ENCODE measurements around the gene CPVL. TPM values are rescaled to one million over a fixed set of nuclear protein-coding genes. Genes with fewer than 3 reads are reported as not detected.

Gene CPVL
- polyA plus RNA-seq, 2 of the 4 experiments (the other 2 are of a cell fraction): 0.05 TPM; not detected in 1

- TF ChIP-seq, protein P1, sequence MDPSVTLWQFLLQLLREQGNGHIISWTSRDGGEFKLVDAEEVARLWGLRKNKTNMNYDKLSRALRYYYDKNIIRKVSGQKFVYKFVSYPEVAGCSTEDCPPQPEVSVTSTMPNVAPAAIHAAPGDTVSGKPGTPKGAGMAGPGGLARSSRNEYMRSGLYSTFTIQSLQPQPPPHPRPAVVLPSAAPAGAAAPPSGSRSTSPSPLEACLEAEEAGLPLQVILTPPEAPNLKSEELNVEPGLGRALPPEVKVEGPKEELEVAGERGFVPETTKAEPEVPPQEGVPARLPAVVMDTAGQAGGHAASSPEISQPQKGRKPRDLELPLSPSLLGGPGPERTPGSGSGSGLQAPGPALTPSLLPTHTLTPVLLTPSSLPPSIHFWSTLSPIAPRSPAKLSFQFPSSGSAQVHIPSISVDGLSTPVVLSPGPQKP (IDR thresholded peaks at IDR 0.05; ENCODE audit: low read depth, low read length): no peak
- no peak for TF ChIP-seq CEBPB (IDR thresholded peaks at IDR 0.05)
These were observed 4.2 kb downstream of the CPVL start (continued) for GRCh38 chr7:29142021-29142727.

DNA sequence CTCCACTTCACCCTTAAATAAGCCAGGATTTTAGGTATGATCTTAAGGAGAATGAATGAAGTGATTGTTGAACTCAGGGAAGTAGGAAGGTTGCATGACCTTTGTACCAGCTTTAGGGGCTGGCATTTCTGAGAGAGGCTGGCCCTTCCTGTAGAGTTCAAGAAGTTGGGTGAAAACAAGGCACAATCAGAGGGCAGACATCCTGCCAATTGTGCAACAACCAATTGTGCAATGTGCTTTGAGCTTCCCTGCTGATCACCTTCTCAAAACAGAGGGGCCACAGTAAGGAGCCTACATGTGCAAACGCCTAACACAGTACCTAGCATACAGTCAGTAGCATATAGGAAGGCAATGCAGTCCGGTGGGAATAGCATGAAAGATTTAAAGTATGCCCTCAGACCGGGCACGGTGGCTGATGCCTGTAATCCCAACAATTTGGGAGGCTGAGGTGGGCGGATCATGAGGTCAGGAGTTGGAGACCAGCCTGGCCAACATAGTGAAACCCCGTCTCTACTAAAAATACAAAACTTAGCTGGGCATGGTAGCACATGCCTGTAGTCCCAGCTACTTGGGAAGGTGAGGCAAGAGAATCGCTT lies 5.4 kb downstream of the CPVL start:
- ChIA-PET CTCF (interaction anchor here (1.2 to 1.5 kb wide), 3 partner anchors 10 to 48 kb away, joined by 4 read pairs; no protein-coding TSS in a partner anchor), POLR2A (no interaction called here)
- TF ChIP-seq FOSB (CRISPR knock-in tag; IDR thresholded peaks at IDR 0.05) (no peak), CEBPB (IDR thresholded peaks at IDR 0.05) (peak; percentile 35 to 60; a peak in 1 of 4 replicates), E2F6 (IDR thresholded peaks at IDR 0.05; ENCODE audit: borderline replicate concordance, low read depth) (no peak)
- Histone ChIP-seq H3K4me1 (no peaks in the 10 kb centered on the region), H3K9me3 (no peaks in the 10 kb centered on the region), H3K4me3 (no peak overlapping the region), H3K4me2 (no peak overlapping the region), H3K27ac (no peak overlapping the region)
- no peak for FAIRE-seq
- 29% methylated on average over 7 of the region's 7 CpGs for WGBS (ENCODE audit: missing lambda C conversion rate)
- DNase-seq (ENCODE audit: low read depth in 1 of 2, low spot score in 1 of 2): no peak
- no peak for ATAC-seq

GRCh38 chr7:29139796-29140195 lies 6.5 kb downstream of the CPVL start:
- ChIA-PET POLR2A (no interaction called here), CTCF (no interaction called here)
- ATAC-seq: no peak

GRCh38 chr7:29139191-29139590 lies 7.1 kb downstream of the CPVL start:
- no peak for DNase-seq (ENCODE audit: low read depth in 1 of 2, low spot score in 1 of 2)

More at GRCh38 chr7:29139796-29140195, 6.5 kb downstream of the CPVL start:
- H3K27ac ChIP-seq: no peak overlapping the region
- H3K4me1 ChIP-seq: no peaks in the 10 kb centered on the region
- no peak overlapping the region for H3K4me3 ChIP-seq
- 36% methylated on average over 4 of the region's 4 CpGs for WGBS (ENCODE audit: missing lambda C conversion rate)
- no peak overlapping the region for H3K4me2 ChIP-seq
- no peaks in the 10 kb centered on the region for H3K9me3 ChIP-seq
- DNase-seq (ENCODE audit: low read depth in 1 of 2, low spot score in 1 of 2) (no peak), FAIRE-seq (no peak)
- TF ChIP-seq KDM1A (IDR thresholded peaks at IDR 0.05; ENCODE audit: low read depth): no peak
- no peak for TF ChIP-seq RCOR1 (IDR thresholded peaks at IDR 0.05; ENCODE audit: low read depth, low read length)
- TF ChIP-seq BHLHE40 (IDR thresholded peaks at IDR 0.05; ENCODE audit: low read depth, low read length): no peak
- no peak for TF ChIP-seq NR3C1 (IDR thresholded peaks at IDR 0.05)
- TF ChIP-seq E2F6 (IDR thresholded peaks at IDR 0.05; ENCODE audit: borderline replicate concordance, low read depth): no peak
- TF ChIP-seq, protein P2, sequence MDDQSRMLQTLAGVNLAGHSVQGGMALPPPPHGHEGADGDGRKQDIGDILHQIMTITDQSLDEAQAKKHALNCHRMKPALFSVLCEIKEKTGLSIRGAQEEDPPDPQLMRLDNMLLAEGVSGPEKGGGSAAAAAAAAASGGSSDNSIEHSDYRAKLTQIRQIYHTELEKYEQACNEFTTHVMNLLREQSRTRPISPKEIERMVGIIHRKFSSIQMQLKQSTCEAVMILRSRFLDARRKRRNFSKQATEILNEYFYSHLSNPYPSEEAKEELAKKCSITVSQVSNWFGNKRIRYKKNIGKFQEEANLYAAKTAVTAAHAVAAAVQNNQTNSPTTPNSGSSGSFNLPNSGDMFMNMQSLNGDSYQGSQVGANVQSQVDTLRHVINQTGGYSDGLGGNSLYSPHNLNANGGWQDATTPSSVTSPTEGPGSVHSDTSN (IDR thresholded peaks at IDR 0.05): no peak
- TF ChIP-seq EHMT2 (IDR thresholded peaks at IDR 0.05; ENCODE audit: low read depth): no peak

More at GRCh38 chr7:29139191-29139590, 7.1 kb downstream of the CPVL start:
- no peaks in the 10 kb centered on the region for H3K4me1 ChIP-seq
- ChIA-PET CTCF (no interaction called here), POLR2A (no interaction called here)
- no peak overlapping the region for H3K27ac ChIP-seq
- TF ChIP-seq RFX5 (IDR thresholded peaks at IDR 0.05): no peak
- no peak for TF ChIP-seq RARB (CRISPR knock-in tag; IDR thresholded peaks at IDR 0.05)
- TF ChIP-seq EHF (CRISPR knock-in tag; IDR thresholded peaks at IDR 0.05): no peak
- TF ChIP-seq CHD4 (IDR thresholded peaks at IDR 0.05; ENCODE audit: borderline replicate concordance): no peak
- TF ChIP-seq EP300 (IDR thresholded peaks at IDR 0.05): no peak
- no peak for TF ChIP-seq ZC3H11A (IDR thresholded peaks at IDR 0.05)
- no peak for TF ChIP-seq HOXB5 (CRISPR knock-in tag; IDR thresholded peaks at IDR 0.05)
- TF ChIP-seq TFCP2L1 (CRISPR knock-in tag; IDR thresholded peaks at IDR 0.05): no peak
- no peak for TF ChIP-seq RAD21 (conservative IDR thresholded peaks at IDR 0.05 in 1 of 2, IDR thresholded peaks at IDR 0.05 in 1 of 2)
- TF ChIP-seq HDAC2 (IDR thresholded peaks at IDR 0.05): no peak
- TF ChIP-seq SREBF2 (IDR thresholded peaks at IDR 0.05): no peak
- no peak for TF ChIP-seq MAZ (IDR thresholded peaks at IDR 0.05; ENCODE audit: borderline replicate concordance, low read depth, low read length)
- TF ChIP-seq NR3C1 (IDR thresholded peaks at IDR 0.05): no peak
- TF ChIP-seq, protein P3, sequence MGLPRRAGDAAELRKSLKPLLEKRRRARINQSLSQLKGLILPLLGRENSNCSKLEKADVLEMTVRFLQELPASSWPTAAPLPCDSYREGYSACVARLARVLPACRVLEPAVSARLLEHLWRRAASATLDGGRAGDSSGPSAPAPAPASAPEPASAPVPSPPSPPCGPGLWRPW (IDR thresholded peaks at IDR 0.05): no peak
- TF ChIP-seq FOXS1 (CRISPR knock-in tag; IDR thresholded peaks at IDR 0.05): no peak
- TF ChIP-seq, protein P2 (IDR thresholded peaks at IDR 0.05): no peak
- no peak for FAIRE-seq
- H3K4me3 ChIP-seq: no peak overlapping the region
- H3K4me2 ChIP-seq: no peak overlapping the region
- no peaks in the 10 kb centered on the region for H3K9me3 ChIP-seq
- ATAC-seq: no peak; a peak in 1 of 6 replicates
- 34% methylated on average over 2 of the region's 2 CpGs for WGBS (ENCODE audit: missing lambda C conversion rate)

All from A549 (cell line).